GM12891 (cell line): ENCODE data around the gene RAB20.

ENCODE experiments used
- DNase-seq: peaks from one replicate; pipeline ENCODE4 v3.0.0; 2011; ENCODE audit warnings: low spot score; ENCODE audit not compliant: insufficient read length
- FAIRE-seq: peaks from 2 replicates; lab custom pipeline; 2011; peaks lifted over from hg19 to GRCh38; lab: Jason Lieb, UNC
- PAX5 ChIP-seq: IDR thresholded peaks from 2 replicates; pipeline ENCODE4 v1.6.1; 2011; ENCODE audit warnings: low read length, moderate library complexity, mild to moderate bottlenecking; ENCODE audit not compliant: insufficient read depth, severe bottlenecking
- POLR2A ChIP-seq: IDR thresholded peaks from 2 replicates; pipeline ENCODE4 v1.6.1; 2011; ENCODE audit warnings: low read depth, low read length, control low read depth
- POLR2AphosphoS5 ChIP-seq: IDR thresholded peaks from 2 replicates; pipeline ENCODE4 v1.6.1; 2011; ENCODE audit warnings: low read depth, low read length, control low read depth
- POU2F2 ChIP-seq: IDR thresholded peaks from 2 replicates; pipeline ENCODE4 v1.6.1; 2011; ENCODE audit warnings: low read depth, mild to moderate bottlenecking, control low read depth, low read length, moderate library complexity
- SPI1 ChIP-seq: IDR thresholded peaks from 2 replicates; pipeline ENCODE4 v1.6.1; 2011; ENCODE audit warnings: low read depth, low read length, control low read depth
- TAF1 ChIP-seq: IDR thresholded peaks from 2 replicates; pipeline ENCODE4 v1.6.1; 2011; ENCODE audit warnings: low read depth, low read length, control low read depth

Gene RAB20

GRCh38 chr13:110479648-110480047, 81.9 kb downstream of the RAB20 start:
- DNase-seq (no peak), FAIRE-seq (no peak)
- TF ChIP-seq PAX5, result no peak
- no peak for TF ChIP-seq POLR2A
- TF ChIP-seq POU2F2, result no peak

- no peak for FAIRE-seq
- no peak for DNase-seq
- TF ChIP-seq TAF1 (no peak), POLR2AphosphoS5 (no peak), PAX5 (no peak), SPI1 (no peak), POU2F2 (no peak)
These were observed 82.3 kb downstream of the RAB20 start for GRCh38 chr13:110479215-110479545.

GRCh38 chr13:110478405-110479214, 82.9 kb downstream of the RAB20 start:
- TF ChIP-seq TAF1 (no peak), POLR2A (no peak), POLR2AphosphoS5 (no peak), PAX5 (no peak), POU2F2 (no peak)
- DNase-seq (no peak), FAIRE-seq (no peak)

- FAIRE-seq (no peak), DNase-seq (no peak)
- TF ChIP-seq POLR2AphosphoS5 (no peak), POU2F2 (no peak), TAF1 (no peak), PAX5 (no peak), POLR2A (no peak), SPI1 (no peak)
These were observed 83.7 kb downstream of the RAB20 start for GRCh38 chr13:110477706-110478245.

- no peak for FAIRE-seq
- TF ChIP-seq SPI1, result no peak
- TF ChIP-seq POLR2A, result no peak
- no peak for TF ChIP-seq PAX5
- TF ChIP-seq POLR2AphosphoS5, result no peak
- no peak for TF ChIP-seq TAF1
- no peak for TF ChIP-seq POU2F2
These were observed 85.3 kb downstream of the RAB20 start for GRCh38 chr13:110476220-110476617.

GRCh38 chr13:110475550-110476219, 85.8 kb downstream of the RAB20 start:
- TF ChIP-seq POLR2A (no peak), TAF1 (no peak), POLR2AphosphoS5 (no peak)
- no peak for DNase-seq
- FAIRE-seq, result no peak

More at GRCh38 chr13:110476220-110476617, 85.3 kb downstream of the RAB20 start:
- no peak for DNase-seq

- FAIRE-seq, result no peak
- no peak for DNase-seq
- no peak for TF ChIP-seq POLR2A
- no peak for TF ChIP-seq SPI1
- TF ChIP-seq TAF1, result no peak
- no peak for TF ChIP-seq PAX5
- no peak for TF ChIP-seq POU2F2
- TF ChIP-seq POLR2AphosphoS5, result no peak
These were observed 86.4 kb downstream of the RAB20 start for GRCh38 chr13:110475117-110475516.

GRCh38 chr13:110474713-110475112, 86.8 kb downstream of the RAB20 start:
- FAIRE-seq, result peak; percentile 93
- TF ChIP-seq POLR2AphosphoS5 (no peak), TAF1 (no peak), PAX5 (no peak), POLR2A (no peak), POU2F2 (no peak), SPI1 (no peak)
- no peak for DNase-seq
